Measurements from ENCODE around the gene DHDDS. TPM values are rescaled to one million over a fixed set of nuclear protein-coding genes. Genes with fewer than 3 reads are reported as not detected.

Gene DHDDS
- total RNA-seq, 4 donors from 2014 or later: 67.1 to 146 (median 79.5) TPM

DNA sequence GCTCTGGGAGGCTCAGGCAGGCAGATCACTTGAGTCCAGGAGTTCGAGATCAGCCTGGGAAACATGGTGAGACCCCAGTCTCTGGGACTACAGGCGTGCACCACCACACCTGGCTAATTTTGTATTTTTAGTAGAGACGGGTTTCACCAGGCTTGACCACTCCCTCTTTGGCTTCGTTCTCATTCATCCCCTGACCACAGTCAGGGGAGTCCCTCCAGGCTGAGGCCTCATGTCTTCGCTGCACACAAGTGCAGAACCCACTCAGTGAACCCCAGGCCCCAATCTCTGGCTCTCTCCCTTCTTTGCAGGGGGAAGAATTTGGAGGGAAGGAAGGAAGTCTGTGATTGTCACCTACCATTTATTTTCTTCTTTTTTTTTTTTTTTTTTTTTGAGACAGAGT, 88.2 kb downstream of the DHDDS start:
- TF ChIP-seq, protein P1, sequence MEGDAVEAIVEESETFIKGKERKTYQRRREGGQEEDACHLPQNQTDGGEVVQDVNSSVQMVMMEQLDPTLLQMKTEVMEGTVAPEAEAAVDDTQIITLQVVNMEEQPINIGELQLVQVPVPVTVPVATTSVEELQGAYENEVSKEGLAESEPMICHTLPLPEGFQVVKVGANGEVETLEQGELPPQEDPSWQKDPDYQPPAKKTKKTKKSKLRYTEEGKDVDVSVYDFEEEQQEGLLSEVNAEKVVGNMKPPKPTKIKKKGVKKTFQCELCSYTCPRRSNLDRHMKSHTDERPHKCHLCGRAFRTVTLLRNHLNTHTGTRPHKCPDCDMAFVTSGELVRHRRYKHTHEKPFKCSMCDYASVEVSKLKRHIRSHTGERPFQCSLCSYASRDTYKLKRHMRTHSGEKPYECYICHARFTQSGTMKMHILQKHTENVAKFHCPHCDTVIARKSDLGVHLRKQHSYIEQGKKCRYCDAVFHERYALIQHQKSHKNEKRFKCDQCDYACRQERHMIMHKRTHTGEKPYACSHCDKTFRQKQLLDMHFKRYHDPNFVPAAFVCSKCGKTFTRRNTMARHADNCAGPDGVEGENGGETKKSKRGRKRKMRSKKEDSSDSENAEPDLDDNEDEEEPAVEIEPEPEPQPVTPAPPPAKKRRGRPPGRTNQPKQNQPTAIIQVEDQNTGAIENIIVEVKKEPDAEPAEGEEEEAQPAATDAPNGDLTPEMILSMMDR (IDR thresholded peaks at IDR 0.05; ENCODE audit: low read depth): no peak

Other genes starting within 250 kb of the DHDDS start
- not detected for gene CATSPER4, start 241.7 kb upstream of the DHDDS start, total RNA-seq
- 1 to 10 TPM; 3.7 to 5.4 (median 4.4) TPM for gene CEP85, start 198.1 kb upstream of the DHDDS start, total RNA-seq
- 100 to 1,000 TPM in 2 of 4 donors, 10 to 100 TPM in 2; 59.0 to 137 (median 88.3) TPM for gene SH3BGRL3, start 152.2 kb upstream of the DHDDS start, total RNA-seq
- 10 to 100 TPM; 10.4 to 29.9 (median 16.7) TPM for gene UBXN11, start 125.7 kb upstream of the DHDDS start, total RNA-seq
- gene CD52, start 114.4 kb upstream of the DHDDS start, total RNA-seq: 100 to 1,000 TPM in 1 of 4 donors, 10 to 100 TPM in 2, 1 to 10 TPM in 1; 4.7 to 719 (median 19.2) TPM
- gene CRYBG2, start 78.2 kb upstream of the DHDDS start, total RNA-seq: not detected
- not detected for gene ZNF683, start 59.6 kb upstream of the DHDDS start, total RNA-seq
- not detected for gene LIN28A, start 21.5 kb upstream of the DHDDS start, total RNA-seq
- gene HMGN2, start 40.1 kb downstream of the DHDDS start, total RNA-seq: 100 to 1,000 TPM in 3 of 4 donors, 10 to 100 TPM in 1; 91.6 to 171 (median 130) TPM
- gene RPS6KA1, start 97.4 kb downstream of the DHDDS start, total RNA-seq: 10 to 100 TPM in 2 of 4 donors, 1 to 10 TPM in 2; 5.3 to 85.5 (median 13.9) TPM